GM12875 (cell line): ENCODE results near the gene SGMS1.
A peak's percentile ranks its signal among the peaks of the same experiment; 100 is the strongest.
"Not testable (repeated sequence)": the region's sequence is repeated elsewhere in the genome, so short reads cannot be mapped to it uniquely, and the experiment has no call there.

Experiments used
- H3K4me3 ChIP-seq: one replicate; pipeline ENCODE4 v1.5.1; 2011; ENCODE audit warnings: low read depth, low read length, control low read depth
- TF ChIP-seq, protein P1 (sequence below): IDR thresholded peaks from 2 replicates; pipeline ENCODE4 v1.5.1; 2011; ENCODE audit warnings: low read depth, mild to moderate bottlenecking, control low read depth, inconsistent platforms, low read length, moderate library complexity, borderline replicate concordance; ENCODE audit not compliant: insufficient read depth

Gene SGMS1

DNA sequence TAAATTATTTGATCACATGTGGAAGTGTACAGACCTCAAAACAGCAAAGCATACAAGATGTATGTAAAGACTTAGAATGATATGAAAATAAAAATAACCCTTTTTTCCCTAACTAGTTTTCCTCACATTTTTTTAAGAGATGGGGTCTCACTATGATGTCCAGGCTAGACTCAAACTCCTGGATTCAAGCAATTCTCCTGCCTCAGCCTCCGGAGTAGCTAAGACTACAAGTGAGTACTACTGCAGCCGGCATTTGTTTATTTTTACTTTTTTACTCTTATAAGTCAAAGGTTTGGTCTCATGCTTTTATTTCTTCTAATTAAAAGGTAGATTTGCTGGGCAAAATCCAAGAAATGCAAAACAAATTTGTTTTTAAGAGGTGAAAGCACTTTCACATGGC, 248.0 kb downstream of the SGMS1 start:
- TF ChIP-seq, protein P1, sequence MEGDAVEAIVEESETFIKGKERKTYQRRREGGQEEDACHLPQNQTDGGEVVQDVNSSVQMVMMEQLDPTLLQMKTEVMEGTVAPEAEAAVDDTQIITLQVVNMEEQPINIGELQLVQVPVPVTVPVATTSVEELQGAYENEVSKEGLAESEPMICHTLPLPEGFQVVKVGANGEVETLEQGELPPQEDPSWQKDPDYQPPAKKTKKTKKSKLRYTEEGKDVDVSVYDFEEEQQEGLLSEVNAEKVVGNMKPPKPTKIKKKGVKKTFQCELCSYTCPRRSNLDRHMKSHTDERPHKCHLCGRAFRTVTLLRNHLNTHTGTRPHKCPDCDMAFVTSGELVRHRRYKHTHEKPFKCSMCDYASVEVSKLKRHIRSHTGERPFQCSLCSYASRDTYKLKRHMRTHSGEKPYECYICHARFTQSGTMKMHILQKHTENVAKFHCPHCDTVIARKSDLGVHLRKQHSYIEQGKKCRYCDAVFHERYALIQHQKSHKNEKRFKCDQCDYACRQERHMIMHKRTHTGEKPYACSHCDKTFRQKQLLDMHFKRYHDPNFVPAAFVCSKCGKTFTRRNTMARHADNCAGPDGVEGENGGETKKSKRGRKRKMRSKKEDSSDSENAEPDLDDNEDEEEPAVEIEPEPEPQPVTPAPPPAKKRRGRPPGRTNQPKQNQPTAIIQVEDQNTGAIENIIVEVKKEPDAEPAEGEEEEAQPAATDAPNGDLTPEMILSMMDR: no peak
- no peak overlapping the region for H3K4me3 ChIP-seq

DNA sequence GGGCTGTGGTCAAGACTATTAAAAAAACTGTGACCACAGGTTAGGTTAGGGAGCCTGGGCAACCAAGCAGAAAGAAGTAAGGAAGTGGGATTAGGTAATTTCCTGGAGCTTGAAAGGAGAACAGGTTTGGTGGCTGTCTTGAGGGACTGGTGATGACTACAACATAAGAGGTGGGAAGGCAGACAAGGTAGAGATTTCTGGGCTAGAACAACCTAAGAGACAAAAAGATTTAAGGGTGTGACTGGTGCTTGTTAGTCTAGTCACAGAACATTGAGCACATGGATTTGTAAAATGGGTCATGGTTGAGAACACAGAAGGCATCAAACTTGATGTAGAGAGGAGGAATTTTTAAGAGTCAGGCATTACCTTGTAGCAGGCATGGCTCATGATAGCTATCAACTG, 248.7 kb downstream of the SGMS1 start:
- no peak overlapping the region for H3K4me3 ChIP-seq
- TF ChIP-seq, protein P1: no peak

DNA sequence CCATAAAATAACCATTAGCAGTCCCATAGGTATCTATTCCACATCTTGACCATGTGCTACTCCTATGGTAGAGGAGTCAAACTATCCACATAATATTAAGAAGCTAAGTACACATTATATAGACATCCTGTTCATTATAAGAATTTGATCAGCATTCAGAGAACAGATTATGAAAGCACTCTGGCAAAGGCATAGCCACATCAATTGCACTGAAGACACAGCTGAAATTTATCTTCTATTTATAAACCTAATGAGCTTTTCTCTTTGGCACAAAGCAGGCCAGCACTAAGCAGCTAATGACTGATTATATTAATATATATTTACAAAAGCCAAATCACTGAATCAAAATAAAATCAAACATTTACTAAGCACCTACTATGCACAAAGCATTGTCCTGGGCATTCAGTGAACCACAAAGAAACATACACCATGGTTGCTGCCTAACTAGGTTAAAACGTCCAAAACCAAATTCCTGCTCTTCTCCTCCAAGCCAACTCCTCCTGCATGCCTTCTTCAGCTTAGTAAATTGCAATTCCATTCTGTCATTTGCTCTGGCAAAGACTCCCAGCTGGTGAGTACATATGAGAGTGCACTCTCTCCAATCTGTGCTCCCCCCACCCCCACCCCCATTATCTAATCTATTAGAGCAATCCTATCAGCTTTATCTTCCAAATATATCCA, 249.8 kb downstream of the SGMS1 start:
- TF ChIP-seq, protein P1: no peak
- H3K4me3 ChIP-seq: no peak overlapping the region

DNA sequence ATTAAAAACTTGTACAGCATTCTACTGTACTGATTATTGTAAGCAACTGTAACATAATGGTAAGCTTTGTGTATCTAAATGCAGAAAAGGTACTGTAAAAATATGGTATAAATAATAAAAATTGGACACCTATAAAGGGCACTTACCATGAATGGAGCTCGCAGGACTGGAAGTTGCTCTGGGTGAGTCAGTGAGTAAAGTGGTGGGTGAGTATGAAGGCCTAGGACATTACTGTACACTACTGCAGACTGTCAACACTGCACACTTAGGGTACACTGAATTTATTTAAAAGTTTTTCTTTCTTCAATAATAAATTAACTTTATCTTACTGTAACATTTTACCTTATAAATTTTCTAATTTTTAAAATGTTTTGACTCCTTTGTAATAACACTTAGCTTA, 253.8 kb downstream of the SGMS1 start:
- TF ChIP-seq, protein P1: no peak
- H3K4me3 ChIP-seq: no peak overlapping the region

DNA sequence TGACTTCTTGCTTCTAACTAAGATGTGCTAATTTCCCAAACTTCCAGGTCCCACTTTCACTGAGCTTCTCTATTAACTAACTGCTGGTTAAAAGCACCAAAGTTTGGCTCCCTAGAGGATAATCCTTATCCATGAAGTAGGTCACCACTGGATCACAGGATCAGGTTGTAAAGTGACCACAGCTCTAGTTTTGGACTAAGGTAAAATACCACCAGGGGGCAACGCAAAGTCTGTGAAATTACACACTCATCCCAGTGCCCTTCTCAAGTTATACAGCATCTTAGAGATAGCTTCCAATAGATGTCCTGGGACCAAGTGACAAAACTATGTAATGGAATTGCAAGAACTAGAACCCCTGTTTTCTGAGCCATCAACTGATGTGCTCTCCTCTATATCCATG, 256.0 kb downstream of the SGMS1 start:
- H3K4me3 ChIP-seq: no peak overlapping the region
- TF ChIP-seq, protein P1: peak; percentile 24; the same call in 1 of the 2 replicates

DNA sequence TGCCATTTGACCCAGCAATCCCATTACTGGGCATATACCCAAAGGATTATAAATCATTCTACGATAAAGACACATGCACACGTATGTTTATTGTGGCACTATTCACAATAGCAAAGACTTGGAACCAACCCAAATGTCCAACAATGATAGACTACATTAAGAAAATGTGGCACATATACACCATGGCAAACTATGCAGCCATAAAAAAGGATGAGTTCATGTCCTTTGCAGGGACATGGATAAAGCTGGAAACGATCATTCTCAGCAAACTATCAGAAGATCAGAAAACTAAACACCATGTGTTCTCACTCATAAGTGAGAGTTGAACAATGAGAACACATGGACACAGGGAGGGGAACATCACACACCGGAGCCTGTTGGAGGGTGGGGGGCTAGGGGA, 257.3 kb downstream of the SGMS1 start:
- not testable (repeated sequence) for H3K4me3 ChIP-seq

DNA sequence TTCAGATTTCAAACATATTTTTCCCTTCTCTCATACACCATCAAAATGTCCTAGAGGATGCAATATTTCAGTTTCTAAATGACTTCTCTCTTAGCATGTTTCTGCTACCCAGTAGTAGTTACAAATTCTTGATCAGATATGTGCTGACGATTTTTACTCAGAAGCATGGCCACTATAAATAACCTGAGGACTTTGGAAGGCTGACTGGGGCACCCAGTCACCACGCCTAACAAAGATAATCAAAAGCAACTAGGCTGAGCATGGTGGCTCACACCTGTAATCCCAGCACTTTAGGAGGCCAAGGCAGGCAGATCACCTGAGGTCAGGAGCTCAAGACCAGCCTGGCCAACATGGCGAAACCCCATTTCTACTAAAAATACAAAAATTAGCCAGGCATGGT, 259.0 kb downstream of the SGMS1 start:
- not testable (repeated sequence) for H3K4me3 ChIP-seq

DNA sequence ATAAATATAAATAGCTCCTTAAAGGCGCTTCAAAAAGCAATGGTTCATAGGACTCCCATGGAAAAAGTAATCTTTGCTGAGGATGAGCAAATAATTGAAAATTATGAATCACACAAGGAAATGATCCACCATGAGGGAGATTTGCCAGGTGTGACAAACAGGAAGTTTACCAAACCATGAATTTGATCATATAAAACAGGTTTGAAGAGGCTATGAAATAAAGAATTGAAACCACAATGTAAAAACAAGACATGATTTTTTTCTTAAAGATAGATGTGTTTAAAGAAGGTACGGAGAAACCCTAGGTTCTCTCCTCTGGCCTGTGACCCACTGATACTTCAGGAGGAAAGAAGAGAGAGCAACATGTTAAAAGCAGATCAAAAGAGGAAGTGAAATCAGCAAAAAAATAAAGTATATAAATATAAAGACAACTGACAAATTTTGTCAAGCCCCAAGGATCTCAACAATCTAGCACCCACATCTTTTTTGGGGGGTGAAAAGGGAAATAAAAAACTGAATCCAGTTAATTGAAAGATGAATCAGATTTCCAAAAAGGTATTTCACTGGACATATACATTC, 261.1 kb downstream of the SGMS1 start:
- TF ChIP-seq, protein P1: no peak
- H3K4me3 ChIP-seq: no peak overlapping the region
